Activated naive CD8-positive, alpha-beta T cell treated with anti-CD3 and anti-CD28 coated beads, Interleukin-2, amount 10 ng/mL, durations not matched to agents 7 days and 5 days (primary cell): Measurements from ENCODE around the gene USF3. TPM values are rescaled to one million over a fixed set of nuclear protein-coding genes. Genes with fewer than 3 reads are reported as not detected.
A peak's percentile ranks its signal among the peaks of the same experiment; 100 is the strongest.

ENCODE experiments used
- ATAC-seq: fragments of 150-1000 bp; cut with Tn5 transposase; one replicate; pipeline ENCODE4 v1.10.0; 2021; ENCODE audit warnings: low read depth, moderate library complexity
- POLR2A ChIA-PET: fragments of 350-600 bp; sonication (Branson Sonifier 250); formaldehyde crosslinking; loops from one replicate; lab custom pipeline; 2021; ENCODE audit warnings: antibody characterized with exemption; lab: Charles Lee
- DNase-seq: peaks from one replicate; pipeline ENCODE4 v3.0.0; 2021
- H3K27ac Mint-ChIP-seq: one replicate; pipeline ENCODE4 v1.8.0; 2022; ENCODE audit warnings: mild to moderate bottlenecking, mixed read lengths
- H3K27me3 Mint-ChIP-seq: one replicate; pipeline ENCODE4 v1.8.0; 2022; ENCODE audit warnings: mild to moderate bottlenecking, moderate library complexity, mixed read lengths
- H3K36me3 Mint-ChIP-seq: one replicate; pipeline ENCODE4 v1.8.0; 2021; ENCODE audit warnings: mild to moderate bottlenecking, mixed read lengths
- H3K4me1 Mint-ChIP-seq: one replicate; pipeline ENCODE4 v1.8.0; 2021; ENCODE audit warnings: mixed read lengths
- H3K4me3 Mint-ChIP-seq: one replicate; pipeline ENCODE4 v1.8.0; 2022; ENCODE audit warnings: mild to moderate bottlenecking, moderate library complexity, mixed read lengths
- H3K9me3 Mint-ChIP-seq: one replicate; pipeline ENCODE4 v1.8.0; 2021; ENCODE audit warnings: mixed read lengths
- total RNA-seq, 2 experiments: library from RNA; stranded (reverse); gene quantifications; one replicate each; pipeline ENCODE4 v1.2.3, GENCODE V29; 2021

Gene USF3
- total RNA-seq, 2 experiments from 2014 or later = 20.6 to 20.9 TPM

DNA sequence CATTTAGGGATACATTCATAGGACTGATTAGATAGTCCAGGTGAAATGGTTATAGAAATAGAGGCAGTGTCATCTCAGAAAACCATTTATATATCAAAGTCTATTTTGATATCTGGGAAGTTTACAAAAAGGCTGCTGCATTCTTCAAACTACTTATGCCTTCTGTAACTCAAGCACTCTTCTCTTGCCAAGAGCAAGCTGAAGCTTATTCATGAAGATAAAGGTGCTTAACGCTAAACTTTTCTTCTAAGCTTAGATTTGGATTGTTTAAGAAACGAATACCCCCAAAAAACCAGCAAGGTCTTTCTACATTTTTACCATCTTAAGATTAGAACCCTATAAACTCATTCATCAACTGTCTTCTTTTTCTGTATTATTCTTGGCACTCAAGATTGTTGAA lies 23.3 kb upstream of the USF3 start:
- no peak overlapping the region for H3K27ac Mint-ChIP-seq
- DNase-seq (no peak), ATAC-seq (no peak)
- no peaks in the 10 kb centered on the region for H3K27me3 Mint-ChIP-seq
- H3K36me3 Mint-ChIP-seq = peaks cover 24% of the 10 kb centered on the region
- peaks cover 8% of the 10 kb centered on the region for H3K4me1 Mint-ChIP-seq
- no peak overlapping the region for H3K4me3 Mint-ChIP-seq
- POLR2A ChIA-PET = interaction anchor here (0.6 kb wide), 1 partner anchor 647 kb away, joined by 3 read pairs; no protein-coding TSS in a partner anchor
- H3K9me3 Mint-ChIP-seq = no peaks in the 10 kb centered on the region

DNA sequence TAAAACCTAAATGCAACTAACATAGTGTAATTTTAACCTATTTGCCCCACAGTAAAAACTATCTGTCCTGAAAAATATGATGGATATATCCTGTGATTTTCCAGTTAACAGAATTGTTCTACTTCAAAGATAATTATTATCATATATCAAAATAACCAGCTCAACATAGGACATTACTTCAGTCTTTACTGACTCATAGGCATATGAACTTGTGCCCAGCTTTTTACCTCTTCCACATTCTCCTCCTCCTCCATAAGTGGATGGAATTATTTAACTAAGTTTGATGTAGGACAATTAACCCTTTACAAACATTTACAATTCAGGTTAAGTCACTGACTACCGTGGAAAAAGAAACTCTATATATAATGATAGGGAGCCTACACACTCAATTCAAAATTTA lies 22.9 kb upstream of the USF3 start:
- Mint-ChIP-seq H3K27me3 (no peaks in the 10 kb centered on the region), H3K4me3 (no peak overlapping the region), H3K4me1 (peaks cover 8% of the 10 kb centered on the region), H3K27ac (no peak overlapping the region), H3K36me3 (peaks cover 26% of the 10 kb centered on the region), H3K9me3 (no peaks in the 10 kb centered on the region)
- DNase-seq = no peak
- no peak for ATAC-seq
- POLR2A ChIA-PET = interaction anchor here (0.6 kb wide), 1 partner anchor 160 kb away, joined by 5 read pairs; no protein-coding TSS in a partner anchor

DNA sequence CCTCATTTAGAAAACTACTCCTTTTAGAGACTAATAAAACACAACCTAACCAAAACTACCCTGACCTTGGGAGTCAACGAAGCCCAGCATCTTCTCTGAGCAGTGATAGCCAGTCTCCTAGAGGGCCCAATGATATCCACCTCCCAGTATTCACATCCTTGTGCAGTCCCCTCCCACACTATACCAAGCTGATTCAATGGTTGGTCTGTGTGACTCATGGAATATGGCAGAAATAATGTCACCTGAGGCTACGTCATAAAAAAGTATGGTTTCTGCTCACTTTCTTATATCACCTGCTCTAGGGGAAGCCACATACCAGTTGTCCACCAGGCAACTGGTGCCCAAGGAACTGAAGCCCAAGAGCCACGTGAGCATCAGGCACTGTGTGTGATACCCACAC lies 21.4 kb upstream of the USF3 start:
- POLR2A ChIA-PET = no interaction called here
- DNase-seq (no peak), ATAC-seq (no peak)
- H3K9me3 Mint-ChIP-seq = no peaks in the 10 kb centered on the region
- H3K4me3 Mint-ChIP-seq = no peak overlapping the region
- peaks cover 7% of the 10 kb centered on the region for H3K4me1 Mint-ChIP-seq
- no peaks in the 10 kb centered on the region for H3K27me3 Mint-ChIP-seq
- no peak overlapping the region for H3K27ac Mint-ChIP-seq
- H3K36me3 Mint-ChIP-seq = peaks cover 23% of the 10 kb centered on the region

GRCh38 chr3:113717308-113717707 lies 20.9 kb upstream of the USF3 start:
- no peak for ATAC-seq
- Mint-ChIP-seq H3K27me3 (peaks cover 3% of the 10 kb centered on the region), H3K36me3 (peaks cover 23% of the 10 kb centered on the region), H3K9me3 (no peaks in the 10 kb centered on the region), H3K4me1 (peaks cover 7% of the 10 kb centered on the region), H3K27ac (no peak overlapping the region), H3K4me3 (no peak overlapping the region)
- no peak for DNase-seq
- POLR2A ChIA-PET = no interaction called here

- Mint-ChIP-seq H3K36me3 (peaks cover 10% of the 10 kb centered on the region), H3K4me1 (no peaks in the 10 kb centered on the region), H3K27ac (no peak overlapping the region), H3K9me3 (no peaks in the 10 kb centered on the region), H3K4me3 (no peak overlapping the region), H3K27me3 (peaks cover 8% of the 10 kb centered on the region)
- POLR2A ChIA-PET = no interaction called here
- ATAC-seq = no peak
- DNase-seq = no peak
Measured at GRCh38 chr3:113714702-113715101, 18.3 kb upstream of the USF3 start.

GRCh38 chr3:113712129-113712528 lies 15.7 kb upstream of the USF3 start:
- Mint-ChIP-seq H3K4me3 (no peak overlapping the region), H3K27ac (no peak overlapping the region), H3K27me3 (peaks cover 18% of the 10 kb centered on the region), H3K36me3 (peaks cover 7% of the 10 kb centered on the region), H3K9me3 (no peaks in the 10 kb centered on the region), H3K4me1 (no peaks in the 10 kb centered on the region)
- ATAC-seq (no peak), DNase-seq (no peak)
- POLR2A ChIA-PET = interaction anchor here (0.6 to 0.7 kb wide), 2 partner anchors 16 to 106 kb away, joined by 3 read pairs; no protein-coding TSS in a partner anchor

DNA sequence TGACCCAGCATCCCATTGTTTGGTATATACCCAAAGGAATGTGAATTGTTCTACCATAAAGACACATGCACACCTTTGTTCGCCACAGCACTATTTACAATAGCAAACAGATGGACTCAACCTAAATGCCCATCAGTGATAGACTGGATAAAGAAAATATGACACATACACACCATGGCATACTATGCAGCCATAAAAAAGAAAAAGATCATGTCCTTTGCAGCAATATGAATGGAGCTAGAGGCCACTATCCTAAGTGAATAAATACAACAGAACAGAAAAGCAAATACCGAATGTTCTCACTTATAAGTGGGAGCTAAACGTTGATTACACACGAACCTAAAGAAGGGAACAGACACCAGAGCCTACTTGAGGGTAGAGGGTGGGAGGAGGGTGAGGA lies 11.4 kb upstream of the USF3 start:
- H3K27ac Mint-ChIP-seq = no peak overlapping the region
- H3K27me3 Mint-ChIP-seq = peaks cover 27% of the 10 kb centered on the region
- no peak for DNase-seq
- H3K9me3 Mint-ChIP-seq = no peaks in the 10 kb centered on the region
- H3K36me3 Mint-ChIP-seq = no peaks in the 10 kb centered on the region
- H3K4me3 Mint-ChIP-seq = no peak overlapping the region
- ATAC-seq = no peak
- H3K4me1 Mint-ChIP-seq = no peaks in the 10 kb centered on the region
- POLR2A ChIA-PET = no interaction called here

DNA sequence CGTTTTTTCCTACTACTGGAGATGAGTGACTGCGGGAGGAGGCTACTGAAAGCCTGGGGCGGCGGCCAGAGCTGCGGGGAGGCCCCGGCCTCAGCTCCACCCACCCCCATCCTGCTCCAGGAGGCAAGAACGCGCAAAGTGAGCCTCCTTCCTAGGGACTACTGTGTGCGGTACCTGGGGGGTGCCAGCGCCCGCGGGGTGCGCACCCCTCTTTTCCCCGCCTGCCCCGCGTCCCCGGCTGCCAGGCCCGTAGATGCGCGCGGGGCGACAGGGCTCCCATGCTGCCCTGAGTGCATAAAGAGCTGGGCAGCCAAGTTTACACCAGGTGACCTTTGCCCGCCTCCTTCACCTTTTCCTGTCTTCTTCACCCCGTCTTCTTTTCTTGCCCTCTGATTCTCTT lies 2.5 kb upstream of the USF3 start:
- no peak for ATAC-seq
- Mint-ChIP-seq H3K27ac (peak overlapping the region; percentile 66), H3K4me3 (peak overlapping the region; percentile 78), H3K36me3 (peaks cover 3% of the 10 kb centered on the region), H3K9me3 (no peaks in the 10 kb centered on the region), H3K27me3 (no peaks in the 10 kb centered on the region), H3K4me1 (peaks cover 11% of the 10 kb centered on the region)
- peak; percentile 44 for DNase-seq
- POLR2A ChIA-PET = interaction anchor here (0.6 to 1.4 kb wide), 3 partner anchors 18 to 87 kb away, joined by 3 to 4 read pairs (median 3); no protein-coding TSS in a partner anchor

GRCh38 chr3:113698213-113698742 lies 1.8 kb upstream of the USF3 start:
- POLR2A ChIA-PET = interaction anchor here (0.6 to 1.4 kb wide), 4 partner anchors 18 to 265 kb away, joined by 3 to 4 read pairs (median 4); no protein-coding TSS in a partner anchor
- no peak for DNase-seq
- Mint-ChIP-seq H3K27ac (peak overlapping the region; percentile 19), H3K4me3 (no peak overlapping the region), H3K9me3 (no peaks in the 10 kb centered on the region), H3K36me3 (peaks cover 7% of the 10 kb centered on the region), H3K4me1 (peaks cover 14% of the 10 kb centered on the region), H3K27me3 (no peaks in the 10 kb centered on the region)
- ATAC-seq = no peak

- ATAC-seq = no peak
- peaks cover 10% of the 10 kb centered on the region for H3K36me3 Mint-ChIP-seq
- peaks cover 17% of the 10 kb centered on the region for H3K4me1 Mint-ChIP-seq
- no peak overlapping the region for H3K4me3 Mint-ChIP-seq
- H3K9me3 Mint-ChIP-seq = no peaks in the 10 kb centered on the region
- H3K27me3 Mint-ChIP-seq = no peaks in the 10 kb centered on the region
- no peak overlapping the region for H3K27ac Mint-ChIP-seq
- DNase-seq = no peak
- POLR2A ChIA-PET = interaction anchor here (0.7 to 0.9 kb wide), 2 partner anchors 202 to 266 kb away, joined by 3 to 4 read pairs; no protein-coding TSS in a partner anchor
Measured at GRCh38 chr3:113697500-113698090, 1.2 kb upstream of the USF3 start.

- H3K36me3 Mint-ChIP-seq = peaks cover 10% of the 10 kb centered on the region
- H3K27me3 Mint-ChIP-seq = no peaks in the 10 kb centered on the region
- peaks cover 17% of the 10 kb centered on the region for H3K4me1 Mint-ChIP-seq
- POLR2A ChIA-PET = interaction anchor here (0.9 to 2.7 kb wide), 4 partner anchors 49 to 201 kb away, joined by 3 to 20 read pairs (median 7); partner anchors contain the start of genes ATP6V1A, NAA50 and SPICE1
- H3K27ac Mint-ChIP-seq = no peak overlapping the region
- peak; percentile 98 for DNase-seq
- no peaks in the 10 kb centered on the region for H3K9me3 Mint-ChIP-seq
- ATAC-seq = peak; percentile 88
- no peak overlapping the region for H3K4me3 Mint-ChIP-seq
Measured at GRCh38 chr3:113696658-113697499, 437 bp upstream of the USF3 start.

DNA sequence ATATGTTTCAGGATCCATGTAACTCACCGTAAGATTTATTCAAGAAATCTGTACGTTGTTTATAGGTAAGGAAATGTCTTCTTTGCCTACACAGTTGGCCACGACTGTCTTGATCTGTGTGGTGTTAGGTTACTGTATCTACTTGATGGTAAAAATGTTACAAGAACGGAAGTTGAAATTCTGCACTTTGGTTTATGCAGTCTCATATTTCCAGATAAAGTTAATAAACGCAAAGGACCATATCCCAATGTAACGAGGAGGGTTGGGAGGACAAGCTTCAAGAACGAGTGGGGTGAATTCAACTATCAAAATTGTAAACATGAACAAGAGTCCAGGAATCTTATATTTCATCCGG lies 1.0 kb downstream of the USF3 start:
- no peak for DNase-seq
- H3K27me3 Mint-ChIP-seq = no peaks in the 10 kb centered on the region
- H3K4me1 Mint-ChIP-seq = peaks cover 17% of the 10 kb centered on the region
- peak overlapping the region; percentile 100 for H3K4me3 Mint-ChIP-seq
- peak overlapping the region; percentile 100 for H3K27ac Mint-ChIP-seq
- no peak for ATAC-seq
- H3K9me3 Mint-ChIP-seq = no peaks in the 10 kb centered on the region
- H3K36me3 Mint-ChIP-seq = peaks cover 10% of the 10 kb centered on the region
- POLR2A ChIA-PET = interaction anchor here (0.6 to 2.7 kb wide), 5 partner anchors 17 to 181 kb away, joined by 3 to 20 read pairs (median 3); partner anchors contain the start of genes ATP6V1A, NAA50 and SPICE1

GRCh38 chr3:113690482-113690881 lies 6.0 kb downstream of the USF3 start:
- no peaks in the 10 kb centered on the region for H3K27me3 Mint-ChIP-seq
- peaks cover 15% of the 10 kb centered on the region for H3K4me1 Mint-ChIP-seq
- H3K27ac Mint-ChIP-seq = no peak overlapping the region
- H3K36me3 Mint-ChIP-seq = peaks cover 25% of the 10 kb centered on the region
- no peak for DNase-seq
- H3K9me3 Mint-ChIP-seq = peaks cover 2% of the 10 kb centered on the region
- ATAC-seq = no peak
- no peak overlapping the region for H3K4me3 Mint-ChIP-seq
- POLR2A ChIA-PET = no interaction called here
